ENCODE results near the gene DIPK1C. TPM values are rescaled to one million over a fixed set of nuclear protein-coding genes. Genes with fewer than 3 reads are reported as not detected.

DIPK1C gene
- total RNA-seq, 1 experiment from 2014 or later: not detected

DNA sequence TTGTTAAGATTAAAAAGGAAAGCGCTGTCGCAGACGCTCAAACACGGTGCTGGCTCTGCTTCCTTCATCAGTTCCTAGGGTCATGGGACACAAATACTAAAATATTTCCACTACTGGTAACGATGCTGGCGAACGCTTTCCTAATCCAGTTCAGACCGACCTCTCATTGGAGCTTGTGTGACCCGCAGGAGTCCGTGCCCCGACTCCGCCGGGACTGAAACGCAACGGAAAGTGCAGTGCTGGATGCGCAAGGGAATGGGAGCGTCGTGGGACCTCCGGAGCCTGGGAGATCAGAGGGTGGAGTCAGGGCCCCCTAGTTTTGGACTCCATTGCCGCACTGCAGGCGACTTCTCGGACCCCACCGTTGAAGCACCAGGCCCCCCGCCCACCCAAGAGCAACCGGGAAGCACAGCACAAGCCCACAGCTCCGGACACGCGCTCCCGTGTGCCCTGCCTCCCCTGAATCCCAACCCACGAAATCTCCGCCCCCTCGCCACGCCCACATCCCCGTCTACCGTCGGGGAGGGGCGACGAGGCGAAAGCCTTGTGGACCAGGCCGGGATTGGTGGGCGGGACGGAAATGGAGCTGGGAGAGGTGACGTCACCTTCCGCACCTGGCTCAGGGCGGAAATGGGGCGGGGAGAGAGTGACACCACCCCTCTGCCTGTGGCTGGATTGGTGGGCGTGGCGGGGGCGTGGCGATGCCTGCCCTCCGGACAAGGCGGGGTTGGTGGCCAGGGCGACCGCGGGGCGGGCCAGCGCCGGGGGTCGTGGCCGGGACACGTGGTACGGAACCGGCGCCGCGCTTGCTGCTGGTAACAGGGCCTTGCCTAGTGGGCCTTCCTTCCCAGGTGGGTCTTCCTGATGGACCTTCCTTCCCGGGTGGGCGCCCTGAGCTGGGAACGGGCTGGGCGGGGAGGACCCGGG is 38.7 kb upstream of the DIPK1C start, which contains the start of gene CNDP2:
TSS of gene CNDP2 (plus strand) at position 783 of the 927 bp plus-strand sequence. CDS start 3,611 bp downstream, outside the sequence.
- H3K9me2 ChIP-seq (ENCODE audit: insufficient read depth): no peaks in the 10 kb centered on the region
- BruUV-seq (replicated peaks): TSS peak; percentile 98
- no peaks in the 10 kb centered on the region; a peak in 1 of 4 replicates for H3K9me3 ChIP-seq (ENCODE audit: control insufficient read depth in 1 of 2, insufficient read depth in 1 of 2, low read depth in 1 of 2, low read length in 2 of 2)
- DNase-seq (ENCODE audit: low read depth, low spot score): peak; percentile 96
- TF ChIP-seq POLR2AphosphoS5 (IDR thresholded peaks at IDR 0.05; ENCODE audit: low read depth, low read length) (peak; percentile 85), ELF1 (IDR thresholded peaks at IDR 0.05; ENCODE audit: borderline replicate concordance, low read depth) (peak; percentile 73), EGR1 (IDR thresholded peaks at IDR 0.05; ENCODE audit: low read depth) (peak; percentile 73), CBX3 (IDR thresholded peaks at IDR 0.05; ENCODE audit: low read depth) (no peak), FOSL1 (IDR thresholded peaks at IDR 0.05; ENCODE audit: low read depth) (no peak), SIN3A (IDR thresholded peaks at IDR 0.05; ENCODE audit: low read depth) (peak; percentile 83), CEBPB (IDR thresholded peaks at IDR 0.05; ENCODE audit: low read depth) (no peak), ZBTB33 (IDR thresholded peaks at IDR 0.05; ENCODE audit: extremely low read depth, insufficient replicate concordance, low read length) (no peak), POLR2A (IDR thresholded peaks at IDR 0.05; ENCODE audit: borderline replicate concordance, extremely low read depth, insufficient read depth, insufficient read length) (peak; percentile 71), TCF7L2 (IDR thresholded peaks at IDR 0.05; ENCODE audit: borderline replicate concordance, extremely low read depth, insufficient read depth, insufficient read length) (no peak), SRF (IDR thresholded peaks at IDR 0.05; ENCODE audit: low read depth) (no peak), JUND (IDR thresholded peaks at IDR 0.05) (peak; percentile 48), REST (IDR thresholded peaks at IDR 0.05; ENCODE audit: low read depth) (no peak), SP1 (IDR thresholded peaks at IDR 0.05; ENCODE audit: low read depth) (peak; percentile 90), YY1 (IDR thresholded peaks at IDR 0.05; ENCODE audit: extremely low read depth, insufficient replicate concordance, low read depth, low read length) (peak; percentile 32)
- TF ChIP-seq, protein P1, sequence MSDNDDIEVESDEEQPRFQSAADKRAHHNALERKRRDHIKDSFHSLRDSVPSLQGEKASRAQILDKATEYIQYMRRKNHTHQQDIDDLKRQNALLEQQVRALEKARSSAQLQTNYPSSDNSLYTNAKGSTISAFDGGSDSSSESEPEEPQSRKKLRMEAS (IDR thresholded peaks at IDR 0.05): peak; percentile 88
- peak within 1 kb of the TSS; percentile 86 for H3K4me2 ChIP-seq (ENCODE audit: low read length)
- H3K9ac ChIP-seq (ENCODE audit: low read length): peak within 1 kb of the TSS; percentile 91
- no peaks in the 10 kb centered on the region for H4K20me1 ChIP-seq (ENCODE audit: insufficient read depth)
- peak; percentile 89 for ATAC-seq
- peak within 1 kb of the TSS; percentile 76 to 83 for H3K4me3 ChIP-seq (replicated peaks in 1 of 2; ENCODE audit: low read depth in 1 of 2, low read length in 2 of 2)
- intact Hi-C loops (cut with micrococcal nuclease): loop anchor here (1.0 to 10.0 kb wide), 2 partner anchors 99 to 348 kb away; partner anchors contain the start of genes TIMM21 and ZNF407
- POLR2A ChIA-PET: no interaction called here
- H3K27me3 ChIP-seq (ENCODE audit: insufficient read depth, low read length): no peaks in the 10 kb centered on the region
- peak within 1 kb of the TSS; percentile 87 for H2AFZ ChIP-seq (ENCODE audit: low read depth, low read length, poor library complexity, severe bottlenecking)
- H3K79me2 ChIP-seq (ENCODE audit: insufficient read depth, low read length): peaks cover 40% of the 10 kb centered on the region
- 0 out of 4 replicates have a peak, but pooled peaks cover 0 to 7% of the 10 kb centered on the region in 2 experiments for H3K36me3 ChIP-seq (ENCODE audit: control insufficient read depth in 1 of 2, insufficient read depth in 2 of 2, low read length in 2 of 2)
- H3K27ac ChIP-seq (ENCODE audit: low read depth, low read length): peak within 1 kb of the TSS; percentile 64
- peaks cover 6 to 12% of the 10 kb centered on the region in 2 experiments for H3K4me1 ChIP-seq (ENCODE audit: control insufficient read depth in 1 of 2, insufficient read depth in 2 of 2, low read length in 2 of 2)
- CTCF ChIA-PET: interaction anchor here (1.0 to 1.3 kb wide), 3 partner anchors 56 to 143 kb away, joined by 4 to 10 read pairs (median 5); no protein-coding TSS in a partner anchor
- RAD21 ChIA-PET (ENCODE audit: low non-redundant PET in 1 of 2, low total read pairs in 2 of 2, uncharacterized antibody in 2 of 2, unreplicated experiment in 2 of 2): no interaction called here
